ENCODE measurements around the gene RSBN1L.
"Not testable (repeated sequence)": the region's sequence is repeated elsewhere in the genome, so short reads cannot be mapped to it uniquely, and the experiment has no call there.

RSBN1L gene

DNA sequence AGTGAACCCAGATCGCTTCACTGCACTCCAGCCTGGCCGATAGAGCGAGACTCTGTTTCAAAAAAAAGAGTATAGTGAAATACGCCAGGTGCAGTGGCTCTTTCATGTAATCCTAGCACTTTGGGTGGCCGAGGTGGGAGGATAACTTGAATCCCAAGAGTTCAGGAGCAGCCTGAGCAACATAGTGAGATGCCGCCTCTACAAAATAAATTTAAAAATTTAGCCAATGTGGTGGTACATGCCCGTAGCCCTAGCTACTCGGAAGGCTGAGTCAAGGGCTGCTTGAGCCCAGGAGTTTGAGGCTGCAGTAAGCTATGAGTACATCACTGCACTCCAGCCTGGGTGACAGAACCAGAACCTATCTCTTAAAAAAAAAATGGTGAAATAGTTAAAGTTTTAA lies 74.1 kb downstream of the RSBN1L start:
- no peak overlapping the region for H3K4me3 ChIP-seq (ENCODE audit: low read depth, low read length)
- no peak for DNase-seq (ENCODE audit: low read depth)
- TF ChIP-seq, protein P1, sequence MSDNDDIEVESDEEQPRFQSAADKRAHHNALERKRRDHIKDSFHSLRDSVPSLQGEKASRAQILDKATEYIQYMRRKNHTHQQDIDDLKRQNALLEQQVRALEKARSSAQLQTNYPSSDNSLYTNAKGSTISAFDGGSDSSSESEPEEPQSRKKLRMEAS (IDR thresholded peaks at IDR 0.05; ENCODE audit: low read depth, low read length): no peak
- TF ChIP-seq MYC (IDR thresholded peaks at IDR 0.05; ENCODE audit: low read depth, low read length) (no peak), CTCF (IDR thresholded peaks at IDR 0.05; ENCODE audit: low read depth, low read length) (no peak), POLR2A (IDR thresholded peaks at IDR 0.05; ENCODE audit: extremely low read depth, insufficient read length) (no peak)

GRCh38 chr7:77771901-77772300 lies 75.6 kb downstream of the RSBN1L start:
- H3K4me3 ChIP-seq (ENCODE audit: low read depth, low read length): no peak overlapping the region
- DNase-seq (ENCODE audit: low read depth): no peak
- TF ChIP-seq, protein P1 (IDR thresholded peaks at IDR 0.05; ENCODE audit: low read depth, low read length): no peak
- TF ChIP-seq MYC (IDR thresholded peaks at IDR 0.05; ENCODE audit: low read depth, low read length) (no peak), CTCF (IDR thresholded peaks at IDR 0.05; ENCODE audit: low read depth, low read length) (no peak), POLR2A (IDR thresholded peaks at IDR 0.05; ENCODE audit: extremely low read depth, insufficient read length) (no peak)

DNA sequence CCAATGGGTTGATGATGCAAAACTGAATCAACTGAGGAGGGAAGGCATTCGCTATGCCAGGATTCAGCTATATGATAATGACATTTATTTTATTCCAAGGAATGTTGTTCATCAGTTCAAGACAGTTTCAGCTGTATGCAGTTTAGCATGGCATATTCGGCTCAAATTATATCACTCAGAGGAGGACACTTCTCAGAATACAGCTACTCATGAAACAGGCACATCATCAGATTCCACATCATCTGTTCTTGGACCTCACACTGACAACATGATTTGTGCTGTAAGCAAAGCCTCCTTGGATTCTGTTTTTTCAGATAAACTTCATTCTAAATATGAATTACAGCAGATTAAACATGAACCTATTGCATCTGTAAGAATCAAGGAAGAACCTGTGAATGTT lies 82.3 kb downstream of the RSBN1L start:
- DNase-seq (ENCODE audit: low read depth): no peak
- TF ChIP-seq CTCF (IDR thresholded peaks at IDR 0.05; ENCODE audit: low read depth, low read length) (no peak), POLR2A (IDR thresholded peaks at IDR 0.05; ENCODE audit: extremely low read depth, insufficient read length) (no peak), MYC (IDR thresholded peaks at IDR 0.05; ENCODE audit: low read depth, low read length) (no peak)
- TF ChIP-seq, protein P1 (IDR thresholded peaks at IDR 0.05; ENCODE audit: low read depth, low read length): no peak

GRCh38 chr7:77782383-77782782 lies 86.1 kb downstream of the RSBN1L start:
- DNase-seq (ENCODE audit: low read depth): no peak
- no peak for TF ChIP-seq CTCF (IDR thresholded peaks at IDR 0.05; ENCODE audit: low read depth, low read length)
- TF ChIP-seq POLR2A (IDR thresholded peaks at IDR 0.05; ENCODE audit: extremely low read depth, insufficient read length): no peak
- TF ChIP-seq MYC (IDR thresholded peaks at IDR 0.05; ENCODE audit: low read depth, low read length): no peak
- TF ChIP-seq, protein P1 (IDR thresholded peaks at IDR 0.05; ENCODE audit: low read depth, low read length): no peak
- no peak overlapping the region for H3K4me3 ChIP-seq (ENCODE audit: low read depth, low read length)

More for the DNA sequence above, 82.3 kb downstream of the RSBN1L start:
- H3K4me3 ChIP-seq (ENCODE audit: low read depth, low read length): no peak overlapping the region

GRCh38 chr7:77783111-77783510 lies 86.9 kb downstream of the RSBN1L start:
- H3K4me3 ChIP-seq (ENCODE audit: low read depth, low read length): no peak overlapping the region
- TF ChIP-seq, protein P1 (IDR thresholded peaks at IDR 0.05; ENCODE audit: low read depth, low read length): no peak
- DNase-seq (ENCODE audit: low read depth): no peak

DNA sequence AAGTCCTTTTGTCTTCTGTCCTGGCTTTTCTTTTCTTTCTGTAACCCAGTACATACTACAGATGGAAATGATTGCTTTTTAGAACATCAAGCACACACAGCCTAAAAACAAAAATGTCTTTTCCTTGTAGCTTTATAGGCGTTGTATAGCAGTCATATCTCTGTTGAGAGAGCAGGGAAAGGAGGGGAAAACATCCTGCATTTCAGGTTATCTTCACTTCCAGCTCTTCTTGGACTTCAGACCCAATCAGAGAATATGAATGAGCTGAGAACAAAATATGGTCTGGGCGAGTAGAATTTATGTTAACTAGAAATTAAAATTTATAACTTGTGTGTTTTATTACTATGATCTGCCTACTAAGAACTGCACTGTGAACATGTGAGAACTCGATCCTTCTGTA lies 87.3 kb downstream of the RSBN1L start:
- TF ChIP-seq CTCF (IDR thresholded peaks at IDR 0.05; ENCODE audit: low read depth, low read length) (no peak), POLR2A (IDR thresholded peaks at IDR 0.05; ENCODE audit: extremely low read depth, insufficient read length) (no peak)
- TF ChIP-seq, protein P1 (IDR thresholded peaks at IDR 0.05; ENCODE audit: low read depth, low read length): no peak
- DNase-seq (ENCODE audit: low read depth): no peak
- H3K4me3 ChIP-seq (ENCODE audit: low read depth, low read length): no peak overlapping the region

GRCh38 chr7:77784426-77784825 lies 88.2 kb downstream of the RSBN1L start:
- DNase-seq (ENCODE audit: low read depth); H3K4me3 ChIP-seq (ENCODE audit: low read depth, low read length): not testable (repeated sequence)
